IPS-20b (cell line): ENCODE measurements around the gene DEXI.

Source experiments
- H3K27ac ChIP-seq: one replicate; pipeline ENCODE4 v1.5.1; 2013; ENCODE audit warnings: low read length
- H3K27me3 ChIP-seq: 2 replicates; pipeline ENCODE4 v1.6.1; 2013; ENCODE audit warnings: mild to moderate bottlenecking, low read length, inconsistent platforms; ENCODE audit not compliant: insufficient read depth
- H3K36me3 ChIP-seq: 2 replicates; pipeline ENCODE4 v1.6.1; 2013; ENCODE audit warnings: low read depth, mild to moderate bottlenecking, inconsistent platforms, low read length, moderate library complexity; ENCODE audit not compliant: insufficient read depth
- H3K4me1 ChIP-seq: 2 replicates; pipeline ENCODE4 v1.6.1; 2013; ENCODE audit warnings: mild to moderate bottlenecking, control low read depth, inconsistent platforms, low read length, moderate library complexity; ENCODE audit not compliant: insufficient read depth
- H3K4me3 ChIP-seq: 2 replicates; pipeline ENCODE4 v1.5.1; 2013; ENCODE audit warnings: mild to moderate bottlenecking, low read length, inconsistent platforms
- H3K9ac ChIP-seq: 2 replicates; pipeline ENCODE4 v1.6.1; 2013; ENCODE audit warnings: low read depth, mild to moderate bottlenecking, inconsistent platforms, low read length, moderate library complexity
- H3K9me3 ChIP-seq: 2 replicates; pipeline ENCODE4 v1.6.1; 2013; ENCODE audit warnings: mild to moderate bottlenecking, low read depth, low read length, inconsistent platforms; ENCODE audit not compliant: insufficient read depth

DEXI gene

DNA sequence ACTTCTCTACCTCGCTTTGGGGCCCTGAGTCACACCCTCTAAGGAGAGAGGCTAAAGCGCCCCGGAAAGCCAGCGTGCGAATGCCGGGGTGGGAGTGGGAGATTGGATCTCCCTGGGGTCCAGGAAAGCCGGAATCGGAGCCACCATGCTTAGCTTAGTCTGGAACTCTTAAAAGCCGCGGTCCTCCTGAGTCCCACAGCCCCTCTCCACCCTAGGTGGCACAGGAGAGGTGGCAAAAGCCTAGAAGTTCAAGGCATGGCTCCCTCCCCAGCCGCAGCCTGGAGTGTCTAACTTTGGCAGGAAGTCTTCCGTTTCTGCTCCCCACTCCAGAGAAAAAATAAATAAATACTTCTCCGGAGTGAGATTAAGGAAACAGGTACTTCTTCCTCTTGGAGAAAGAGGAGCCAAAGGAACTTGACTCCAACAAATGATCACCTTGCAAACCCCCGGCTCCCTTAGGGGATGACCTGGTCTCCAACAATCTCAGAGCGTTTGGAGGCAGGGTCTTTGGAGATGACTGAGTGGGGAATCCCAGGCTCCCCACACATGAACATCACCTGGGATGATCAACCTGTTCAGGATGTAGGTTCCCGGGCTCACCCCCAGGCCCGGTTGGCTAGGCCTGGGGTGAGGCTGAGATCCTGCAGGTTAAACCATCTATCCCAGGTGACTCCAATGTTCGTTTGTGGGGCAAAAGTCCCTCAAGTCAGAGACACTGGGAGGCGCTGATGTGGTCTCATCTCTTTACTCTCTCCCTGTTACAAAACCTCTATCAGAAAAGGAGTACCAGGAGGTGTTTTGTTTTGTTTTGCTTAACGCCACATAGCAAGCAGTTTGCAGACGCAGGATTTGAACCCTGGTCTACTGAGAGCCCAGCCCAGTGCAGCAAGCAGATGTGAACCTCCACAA, 62.3 kb downstream of the DEXI start:
- Histone ChIP-seq H3K27ac (no peak overlapping the region), H3K9me3 (no peaks in the 10 kb centered on the region), H3K4me3 (peak overlapping the region; percentile 65), H3K27me3 (peaks cover 65% of the 10 kb centered on the region), H3K9ac (no peak overlapping the region), H3K36me3 (no peaks in the 10 kb centered on the region), H3K4me1 (peaks cover 7% of the 10 kb centered on the region; the same call in 1 of the 2 replicates)
